Kidney epithelial cell (primary cell): Measurements from ENCODE around the gene ITGB4. TPM values are rescaled to one million over a fixed set of nuclear protein-coding genes. Genes with fewer than 3 reads are reported as not detected.
A peak's percentile ranks its signal among the peaks of the same experiment; 100 is the strongest.

ENCODE experiments used
- DNase-seq: peaks from one replicate; pipeline ENCODE4 v3.0.0-alpha.2; 2010; ENCODE audit warnings: low read depth
- H3K27me3 ChIP-seq: 2 replicates; pipeline ENCODE4 v1.6.0; 2011; ENCODE audit warnings: low read length; ENCODE audit not compliant: control insufficient read depth, insufficient read depth
- H3K36me3 ChIP-seq: 2 replicates; pipeline ENCODE4 v1.5.1; 2011; ENCODE audit warnings: low read length; ENCODE audit not compliant: control insufficient read depth, insufficient read depth
- H3K4me3 ChIP-seq: 2 replicates; pipeline ENCODE4 v1.5.1; 2011; ENCODE audit warnings: low read depth, mild to moderate bottlenecking, control low read depth, low read length
- total RNA-seq: library from RNA; depleted of rRNA; stranded (reverse); fragments of >200 nt; gene quantifications from 2 replicates; pipeline ENCODE4 v1.2.3, GENCODE V29; 2015
- TF ChIP-seq, protein P1 (sequence below): IDR thresholded peaks from 2 replicates; pipeline ENCODE4 v1.5.1; 2011; ENCODE audit warnings: mild to moderate bottlenecking, moderate library complexity, low read length, control low read depth, inconsistent platforms; ENCODE audit not compliant: insufficient read depth, poor library complexity, severe bottlenecking

The ITGB4 gene
- total RNA-seq, 1 donor from 2014 or later: 17.8 TPM

- no peaks in the 10 kb centered on the region for H3K27me3 ChIP-seq
- no peaks in the 10 kb centered on the region for H3K36me3 ChIP-seq
- DNase-seq: no peak
- H3K4me3 ChIP-seq: no peak overlapping the region
- TF ChIP-seq, protein P1, sequence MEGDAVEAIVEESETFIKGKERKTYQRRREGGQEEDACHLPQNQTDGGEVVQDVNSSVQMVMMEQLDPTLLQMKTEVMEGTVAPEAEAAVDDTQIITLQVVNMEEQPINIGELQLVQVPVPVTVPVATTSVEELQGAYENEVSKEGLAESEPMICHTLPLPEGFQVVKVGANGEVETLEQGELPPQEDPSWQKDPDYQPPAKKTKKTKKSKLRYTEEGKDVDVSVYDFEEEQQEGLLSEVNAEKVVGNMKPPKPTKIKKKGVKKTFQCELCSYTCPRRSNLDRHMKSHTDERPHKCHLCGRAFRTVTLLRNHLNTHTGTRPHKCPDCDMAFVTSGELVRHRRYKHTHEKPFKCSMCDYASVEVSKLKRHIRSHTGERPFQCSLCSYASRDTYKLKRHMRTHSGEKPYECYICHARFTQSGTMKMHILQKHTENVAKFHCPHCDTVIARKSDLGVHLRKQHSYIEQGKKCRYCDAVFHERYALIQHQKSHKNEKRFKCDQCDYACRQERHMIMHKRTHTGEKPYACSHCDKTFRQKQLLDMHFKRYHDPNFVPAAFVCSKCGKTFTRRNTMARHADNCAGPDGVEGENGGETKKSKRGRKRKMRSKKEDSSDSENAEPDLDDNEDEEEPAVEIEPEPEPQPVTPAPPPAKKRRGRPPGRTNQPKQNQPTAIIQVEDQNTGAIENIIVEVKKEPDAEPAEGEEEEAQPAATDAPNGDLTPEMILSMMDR: no peak
Measured at GRCh38 chr17:75743625-75744206, 22.5 kb downstream of the ITGB4 start.

DNA sequence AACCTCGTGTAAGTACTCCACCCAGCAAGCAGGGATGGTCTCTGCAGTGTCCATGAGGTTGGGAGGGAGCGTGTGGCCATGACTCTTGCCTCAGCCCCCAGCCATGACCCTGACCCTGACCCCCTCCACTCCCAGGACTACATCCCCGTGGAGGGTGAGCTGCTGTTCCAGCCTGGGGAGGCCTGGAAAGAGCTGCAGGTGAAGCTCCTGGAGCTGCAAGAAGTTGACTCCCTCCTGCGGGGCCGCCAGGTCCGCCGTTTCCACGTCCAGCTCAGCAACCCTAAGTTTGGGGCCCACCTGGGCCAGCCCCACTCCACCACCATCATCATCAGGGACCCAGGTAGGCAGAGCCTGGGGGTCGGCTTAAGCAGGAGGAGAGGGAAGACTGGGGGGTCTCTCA, 27.4 kb downstream of the ITGB4 start:
- no peak for DNase-seq
- H3K27me3 ChIP-seq: peaks cover 3% of the 10 kb centered on the region
- no peaks in the 10 kb centered on the region for H3K36me3 ChIP-seq
- H3K4me3 ChIP-seq: no peak overlapping the region
- TF ChIP-seq, protein P1: no peak

DNA sequence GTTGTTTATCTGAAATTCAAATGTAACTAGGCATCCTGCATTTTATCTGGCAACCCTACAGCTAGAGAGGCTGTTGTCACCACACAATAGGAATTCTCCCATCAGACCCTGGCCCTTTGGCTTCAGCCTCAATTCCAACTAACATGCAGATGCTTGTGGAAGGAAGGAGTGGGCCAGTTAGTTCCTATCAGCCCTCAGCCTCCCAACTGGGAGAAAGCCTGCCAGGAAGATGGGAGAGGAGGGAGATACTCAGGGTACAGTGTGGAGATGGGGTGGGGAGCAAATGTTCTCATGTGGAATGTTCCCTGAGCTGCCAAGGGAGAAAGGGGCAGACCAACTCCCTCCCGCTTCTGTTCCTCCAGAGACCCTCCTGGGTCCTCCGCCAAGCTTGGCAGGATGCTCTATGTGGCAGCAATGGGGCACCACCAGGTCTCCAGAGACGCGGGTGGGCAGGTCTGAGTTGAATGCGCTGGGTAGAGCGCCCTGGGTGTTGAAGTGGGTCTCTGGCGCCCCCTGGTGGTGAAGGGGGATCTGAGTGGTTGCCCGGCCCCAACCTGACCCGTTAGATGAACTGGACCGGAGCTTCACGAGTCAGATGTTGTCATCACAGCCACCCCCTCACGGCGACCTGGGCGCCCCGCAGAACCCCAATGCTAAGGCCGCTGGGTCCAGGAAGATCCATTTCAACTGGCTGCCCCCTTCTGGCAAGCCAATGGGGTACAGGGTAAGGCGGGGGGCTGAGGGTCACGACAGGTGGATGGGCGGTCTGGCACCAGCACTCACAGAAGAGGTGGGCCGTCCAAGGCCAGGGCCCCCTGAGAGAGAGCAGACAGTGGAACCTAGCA, 28.5 kb downstream of the ITGB4 start:
- peaks cover 3% of the 10 kb centered on the region for H3K27me3 ChIP-seq
- no peaks in the 10 kb centered on the region for H3K36me3 ChIP-seq
- DNase-seq: no peak
- H3K4me3 ChIP-seq: no peak overlapping the region
- TF ChIP-seq, protein P1: peak; percentile 93

DNA sequence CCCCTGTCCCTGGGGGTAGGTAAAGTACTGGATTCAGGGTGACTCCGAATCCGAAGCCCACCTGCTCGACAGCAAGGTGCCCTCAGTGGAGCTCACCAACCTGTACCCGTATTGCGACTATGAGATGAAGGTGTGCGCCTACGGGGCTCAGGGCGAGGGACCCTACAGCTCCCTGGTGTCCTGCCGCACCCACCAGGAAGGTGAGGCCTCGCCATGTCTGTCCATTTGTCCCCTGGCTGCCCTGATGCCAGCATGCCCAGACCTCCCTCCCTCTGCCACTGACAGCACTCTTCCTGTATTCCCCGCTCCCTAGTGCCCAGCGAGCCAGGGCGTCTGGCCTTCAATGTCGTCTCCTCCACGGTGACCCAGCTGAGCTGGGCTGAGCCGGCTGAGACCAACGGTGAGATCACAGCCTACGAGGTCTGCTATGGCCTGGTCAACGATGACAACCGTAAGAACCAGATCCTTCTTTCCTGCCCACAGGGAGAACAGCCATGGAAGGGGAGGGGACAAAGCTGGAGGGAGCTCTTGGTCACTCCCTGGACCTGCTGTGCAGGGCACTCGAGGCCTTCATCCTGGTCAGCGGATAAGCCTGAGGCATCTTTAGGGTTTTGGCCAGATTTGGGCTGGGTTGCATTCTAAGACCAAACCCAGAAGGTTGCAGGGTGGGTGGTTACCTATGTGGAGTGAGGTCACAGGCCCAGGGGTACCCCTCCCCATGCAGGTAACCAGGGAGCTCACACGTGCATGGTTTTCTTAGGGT, 29.6 kb downstream of the ITGB4 start:
- Histone ChIP-seq H3K36me3 (no peaks in the 10 kb centered on the region), H3K27me3 (peaks cover 3% of the 10 kb centered on the region), H3K4me3 (no peak overlapping the region)
- TF ChIP-seq, protein P1: no peak
- no peak for DNase-seq

- H3K36me3 ChIP-seq: no peaks in the 10 kb centered on the region
Measured at GRCh38 chr17:75751676-75752404, 30.6 kb downstream of the ITGB4 start.

More at GRCh38 chr17:75751676-75752404, 30.6 kb downstream of the ITGB4 start:
- DNase-seq: no peak
- no peak overlapping the region for H3K4me3 ChIP-seq
- H3K27me3 ChIP-seq: peaks cover 3% of the 10 kb centered on the region
- TF ChIP-seq, protein P1: no peak
